AG09319 (cell line): ENCODE data around the gene IFI27.
"Not testable (repeated sequence)": the region's sequence is repeated elsewhere in the genome, so short reads cannot be mapped to it uniquely, and the experiment has no call there.

Experiments used
- DNase-seq: peaks from one replicate; pipeline ENCODE4 v3.0.0-alpha.2; 2010; ENCODE audit warnings: low read depth; ENCODE audit errors: extremely low read depth
- TF ChIP-seq, protein P1 (sequence below): IDR thresholded peaks from 2 replicates; pipeline ENCODE4 v1.5.1; 2011; ENCODE audit warnings: low read depth, mild to moderate bottlenecking, inconsistent platforms, low read length, moderate library complexity

The IFI27 gene

DNA sequence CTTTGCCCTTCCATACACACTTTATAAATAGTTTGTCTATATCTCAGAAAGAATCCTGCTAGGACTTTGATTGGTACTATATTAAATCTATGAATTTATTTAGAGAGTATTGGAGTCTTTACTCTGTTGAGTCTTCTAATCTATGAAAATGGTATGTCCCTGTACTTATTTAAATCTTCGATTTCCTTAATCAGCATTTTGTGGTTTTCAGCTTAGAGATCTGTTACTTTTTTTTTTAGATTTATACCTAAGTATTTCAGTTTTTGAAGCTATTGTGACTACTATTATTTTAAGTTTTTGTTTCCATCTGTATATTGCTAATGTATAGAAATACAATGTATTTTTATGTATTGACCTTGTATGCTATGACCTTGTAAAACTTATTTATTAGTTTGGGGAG lies 32.3 kb downstream of the IFI27 start:
- TF ChIP-seq, protein P1, sequence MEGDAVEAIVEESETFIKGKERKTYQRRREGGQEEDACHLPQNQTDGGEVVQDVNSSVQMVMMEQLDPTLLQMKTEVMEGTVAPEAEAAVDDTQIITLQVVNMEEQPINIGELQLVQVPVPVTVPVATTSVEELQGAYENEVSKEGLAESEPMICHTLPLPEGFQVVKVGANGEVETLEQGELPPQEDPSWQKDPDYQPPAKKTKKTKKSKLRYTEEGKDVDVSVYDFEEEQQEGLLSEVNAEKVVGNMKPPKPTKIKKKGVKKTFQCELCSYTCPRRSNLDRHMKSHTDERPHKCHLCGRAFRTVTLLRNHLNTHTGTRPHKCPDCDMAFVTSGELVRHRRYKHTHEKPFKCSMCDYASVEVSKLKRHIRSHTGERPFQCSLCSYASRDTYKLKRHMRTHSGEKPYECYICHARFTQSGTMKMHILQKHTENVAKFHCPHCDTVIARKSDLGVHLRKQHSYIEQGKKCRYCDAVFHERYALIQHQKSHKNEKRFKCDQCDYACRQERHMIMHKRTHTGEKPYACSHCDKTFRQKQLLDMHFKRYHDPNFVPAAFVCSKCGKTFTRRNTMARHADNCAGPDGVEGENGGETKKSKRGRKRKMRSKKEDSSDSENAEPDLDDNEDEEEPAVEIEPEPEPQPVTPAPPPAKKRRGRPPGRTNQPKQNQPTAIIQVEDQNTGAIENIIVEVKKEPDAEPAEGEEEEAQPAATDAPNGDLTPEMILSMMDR = no peak
- DNase-seq = no peak

DNA sequence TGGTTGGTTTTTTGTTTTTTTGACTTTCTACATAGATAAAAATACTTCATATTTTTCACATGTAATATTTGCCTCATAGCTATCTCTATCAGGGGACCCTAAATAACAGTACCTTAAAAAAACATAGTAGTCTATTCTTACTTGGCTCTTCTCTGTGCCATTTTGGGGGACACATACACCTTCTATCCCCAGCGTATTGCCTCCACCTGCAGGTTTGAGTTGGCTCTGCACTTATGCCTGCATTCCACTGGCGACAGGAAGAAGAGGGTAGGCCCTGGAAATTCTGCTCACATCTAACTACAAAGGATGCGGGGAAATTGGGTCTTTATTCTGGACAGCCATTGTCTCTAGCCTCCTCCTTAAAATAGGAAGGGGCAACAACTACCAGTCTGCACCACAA lies 32.7 kb downstream of the IFI27 start:
- no peak for DNase-seq
- TF ChIP-seq, protein P1 = peak; percentile 6

DNA sequence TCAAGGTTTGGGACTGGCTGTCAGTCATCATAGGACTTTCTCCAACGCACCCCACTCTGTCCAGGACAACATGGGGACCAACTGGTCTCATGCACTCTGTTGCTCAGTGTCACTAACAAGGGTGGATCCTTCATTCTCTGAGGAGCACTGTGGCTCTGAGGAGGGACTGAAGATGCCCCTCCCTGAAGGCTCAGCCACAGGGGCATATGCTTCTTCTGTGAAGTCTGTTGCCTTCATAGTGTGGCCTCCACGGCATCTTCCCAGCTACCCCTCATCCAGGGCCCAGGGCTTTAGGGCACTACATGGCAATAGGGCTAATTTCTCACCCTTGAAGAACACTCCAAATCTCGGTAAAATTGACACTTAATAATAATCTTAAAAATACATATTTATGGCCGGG lies 33.2 kb downstream of the IFI27 start:
- DNase-seq = no peak
- TF ChIP-seq, protein P1 = no peak

DNA sequence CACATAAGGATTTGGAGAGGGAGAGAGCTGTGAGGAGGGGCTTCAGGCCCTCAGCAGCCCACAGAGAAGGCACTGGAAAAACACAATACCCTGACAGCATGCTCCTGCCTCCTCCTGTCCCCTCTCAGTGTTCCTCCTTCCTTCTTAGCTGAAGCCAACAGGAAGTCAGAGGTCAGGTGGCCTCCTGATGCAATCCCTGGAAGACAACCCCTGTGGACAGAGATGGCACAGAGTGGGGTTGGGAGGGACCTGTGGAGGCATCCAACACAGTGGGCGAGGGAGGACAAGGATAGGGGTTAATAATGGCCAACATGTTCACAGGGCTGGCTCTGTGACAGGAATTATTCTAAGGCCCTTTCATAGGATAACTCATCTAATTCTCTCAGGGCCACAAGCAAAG lies 34.2 kb downstream of the IFI27 start:
- DNase-seq = no peak
- TF ChIP-seq, protein P1 = no peak

DNA sequence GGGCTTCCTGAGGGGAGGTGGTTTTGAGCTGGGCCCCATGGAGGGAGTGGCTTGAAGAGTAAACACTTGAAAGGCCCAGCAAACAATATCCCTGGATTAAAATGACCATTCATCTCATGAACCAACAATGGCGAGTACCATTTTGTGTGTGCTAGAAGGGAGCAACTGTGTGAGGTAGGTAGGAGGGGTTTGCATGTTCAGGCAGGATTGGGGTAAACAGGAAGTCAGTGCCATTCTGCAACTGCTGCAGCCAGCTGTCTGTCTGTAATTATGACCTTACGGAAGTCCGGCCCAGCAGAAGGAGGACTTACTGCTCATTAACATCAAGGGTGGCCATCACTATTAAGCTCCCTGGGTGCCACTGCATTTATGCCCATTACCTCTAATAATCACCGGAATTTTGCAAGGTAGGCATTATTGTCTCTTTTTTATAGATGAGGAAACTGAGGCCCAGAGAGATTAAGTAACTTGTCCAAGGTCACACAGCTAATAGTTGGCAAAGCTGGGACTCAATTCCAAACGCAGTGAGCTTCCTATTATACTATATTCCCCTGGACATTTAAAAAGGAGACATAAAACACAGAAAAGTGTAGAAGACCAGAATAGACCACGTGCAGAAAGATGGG lies 35.5 kb downstream of the IFI27 start:
- TF ChIP-seq, protein P1 = no peak
- no peak for DNase-seq

DNA sequence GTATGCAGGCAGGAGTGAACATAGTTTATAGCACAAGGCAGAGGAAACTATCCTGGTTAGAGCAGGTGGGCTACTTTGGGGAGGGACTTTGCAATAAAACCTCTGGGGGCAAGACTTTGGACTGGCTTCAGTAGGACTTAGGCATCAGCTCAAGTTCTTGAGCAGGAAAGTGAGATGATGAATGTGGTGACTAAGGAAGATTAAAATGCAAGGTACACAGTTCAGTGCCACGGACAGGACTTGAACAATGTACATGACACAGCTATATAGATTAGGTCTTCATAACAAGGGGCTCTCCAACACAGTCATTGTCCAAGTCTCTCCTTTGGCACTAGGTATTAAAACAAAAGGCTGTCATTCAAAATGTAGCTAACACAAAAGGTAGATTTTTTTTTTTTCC lies 42.1 kb downstream of the IFI27 start:
- TF ChIP-seq, protein P1 = no peak
- no peak for DNase-seq

DNA sequence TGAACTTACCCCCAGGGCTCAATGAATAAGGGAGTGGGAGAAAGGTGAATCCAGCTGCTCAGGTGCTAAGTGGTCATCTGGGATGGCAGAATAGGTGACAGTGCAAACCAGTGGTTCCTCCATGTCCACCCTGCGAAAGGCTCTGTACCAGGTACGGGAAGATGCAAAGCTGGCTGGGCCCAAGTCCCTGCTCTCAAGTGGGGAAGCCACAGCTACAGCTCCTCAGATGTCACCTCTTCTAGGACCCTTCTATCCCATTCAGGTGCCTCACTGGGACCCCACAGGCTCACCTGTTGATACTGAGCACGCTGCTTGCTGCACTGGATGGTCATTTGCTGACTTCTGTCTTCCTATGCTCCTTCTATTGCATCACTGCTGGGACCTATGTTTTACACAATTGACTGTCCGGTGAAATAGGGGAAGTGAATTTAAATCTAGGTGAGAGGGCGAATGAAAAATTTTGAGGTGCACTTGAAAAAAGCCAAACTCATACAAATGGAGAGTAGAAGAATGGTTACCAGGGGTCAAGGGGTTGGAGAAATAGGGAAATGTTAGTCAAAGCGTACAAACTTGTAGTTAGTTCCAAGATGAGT lies 43.3 kb downstream of the IFI27 start:
- TF ChIP-seq, protein P1 = no peak
- DNase-seq = no peak

DNA sequence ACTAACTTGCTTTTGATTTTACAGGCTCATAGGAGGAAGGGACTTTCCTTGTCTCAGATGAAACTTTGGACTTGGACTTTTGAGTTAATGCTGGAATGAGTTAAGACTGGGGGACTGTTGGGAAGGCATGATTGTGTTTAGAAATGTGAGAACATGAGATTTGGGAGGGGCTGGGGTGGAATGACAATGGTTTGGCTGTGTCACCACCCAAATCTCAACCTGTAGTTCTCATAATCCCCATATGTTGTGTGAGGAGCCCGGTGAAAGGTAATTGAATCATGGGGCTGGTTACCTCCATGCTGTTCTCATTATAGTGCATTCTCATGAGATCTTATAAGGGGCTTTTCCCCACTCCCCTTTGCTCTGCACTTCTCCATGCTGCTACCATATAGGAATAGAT lies 45.6 kb downstream of the IFI27 start:
- not testable (repeated sequence) for DNase-seq
